ENCODE measurements around the gene HDAC5. TPM values are rescaled to one million over a fixed set of nuclear protein-coding genes. Genes with fewer than 3 reads are reported as not detected.
"Not testable (repeated sequence)": the region's sequence is repeated elsewhere in the genome, so short reads cannot be mapped to it uniquely, and the experiment has no call there.

Gene HDAC5
- total and polyA plus RNA-seq, 2 donors: 26.9 to 43.3 TPM

DNA sequence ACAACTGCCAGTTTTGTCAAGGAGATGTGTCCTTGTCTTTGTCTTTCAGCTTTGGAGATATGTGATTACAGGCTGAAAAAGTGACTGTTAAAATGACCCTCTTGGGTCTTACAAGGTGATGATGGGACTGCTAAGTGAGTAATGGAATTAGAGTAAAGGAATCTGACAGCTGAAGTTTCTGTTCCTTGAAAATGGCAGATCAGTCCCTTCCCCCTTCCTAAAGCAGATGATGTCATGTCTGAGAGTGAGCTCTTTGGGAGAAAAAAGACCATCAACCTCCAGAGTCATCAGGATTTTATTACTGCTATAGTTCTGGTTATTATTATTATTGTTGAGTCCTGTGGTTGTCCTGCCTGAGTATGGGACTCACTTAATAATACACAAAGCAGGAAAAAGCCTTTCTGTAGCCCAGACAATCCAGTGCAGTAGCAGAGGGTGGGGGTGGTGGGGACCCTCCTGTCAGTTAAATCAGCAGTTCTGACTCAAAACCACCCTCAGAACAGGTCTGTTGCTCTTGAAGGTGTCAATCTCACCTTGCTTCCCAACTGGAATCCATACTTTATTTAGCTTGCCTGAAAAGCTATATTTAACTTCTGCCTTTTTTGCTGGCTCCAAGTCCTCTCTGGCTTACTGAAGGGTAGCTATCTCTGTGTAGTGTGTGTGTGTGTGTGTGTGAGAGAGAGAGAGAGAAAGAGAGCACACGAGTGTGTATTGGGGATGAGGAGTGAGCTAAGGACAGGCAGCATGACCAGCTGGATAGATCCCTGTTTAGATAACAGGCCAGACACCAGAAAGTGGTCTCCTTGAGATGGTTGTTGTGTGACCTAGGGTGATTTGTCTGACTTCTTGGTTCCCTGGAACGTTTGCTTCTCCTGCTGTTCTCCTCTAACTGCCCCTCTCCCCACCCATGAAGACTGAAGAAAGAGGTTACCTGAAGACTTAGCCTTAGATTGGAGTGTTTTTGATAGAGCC is 23.2 kb upstream of the HDAC5 start:
- no peak overlapping the region for H3K4me3 ChIP-seq (ENCODE audit: low read depth, low read length)
- H3K4me1 ChIP-seq (ENCODE audit: insufficient read depth): no peaks in the 10 kb centered on the region
- H3K27ac ChIP-seq (ENCODE audit: low read depth): no peak overlapping the region
- no peak for DNase-seq (ENCODE audit: extremely low spot score)
- 36% methylated on average over 2 of the region's 2 CpGs for WGBS
- H3K36me3 ChIP-seq (ENCODE audit: insufficient read depth): no peaks in the 10 kb centered on the region

DNA sequence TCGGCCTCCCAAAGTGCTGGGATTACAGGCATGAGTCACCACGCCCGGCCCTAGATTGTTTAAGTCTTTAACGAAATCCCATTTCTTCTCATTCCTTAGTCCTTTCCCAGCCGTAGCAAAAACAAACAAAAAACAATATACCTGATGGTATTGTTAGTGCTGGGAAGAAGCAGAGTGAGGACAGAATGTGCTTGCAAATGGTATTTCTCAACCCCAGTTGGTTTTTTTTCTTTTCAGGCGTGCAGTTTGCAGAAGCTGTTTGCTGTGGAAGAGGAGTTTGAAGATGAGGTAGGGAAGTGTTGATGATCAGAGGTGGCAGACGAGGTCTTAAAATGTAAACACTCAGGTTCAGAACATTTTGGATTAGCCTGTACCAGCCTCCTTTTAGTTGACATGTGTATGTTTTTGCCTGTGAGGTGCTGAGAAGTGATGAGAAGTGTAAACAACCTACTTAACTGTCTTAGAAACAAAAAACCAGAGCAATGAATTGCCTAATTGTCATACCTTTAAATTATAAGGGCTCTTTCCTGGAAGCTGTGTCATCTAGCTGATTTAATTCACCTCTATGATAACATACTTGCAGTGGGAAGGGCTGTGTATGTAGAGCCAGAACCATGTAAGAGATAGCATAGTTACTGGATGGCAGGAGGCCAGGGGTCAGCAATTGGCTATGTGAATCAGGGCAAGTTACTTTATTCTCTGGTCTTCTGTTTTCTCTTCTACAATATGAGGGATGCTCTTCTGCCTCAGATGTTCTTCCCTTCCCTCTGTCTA is 21.7 kb upstream of the HDAC5 start:
- Histone ChIP-seq H3K27ac (ENCODE audit: low read depth) (no peak overlapping the region), H3K36me3 (ENCODE audit: insufficient read depth) (no peaks in the 10 kb centered on the region), H3K4me3 (ENCODE audit: low read depth, low read length) (no peak overlapping the region), H3K4me1 (ENCODE audit: insufficient read depth) (no peaks in the 10 kb centered on the region)
- DNase-seq (ENCODE audit: extremely low spot score): no peak
- 88% methylated on average over 7 of the region's 7 CpGs for WGBS

DNA sequence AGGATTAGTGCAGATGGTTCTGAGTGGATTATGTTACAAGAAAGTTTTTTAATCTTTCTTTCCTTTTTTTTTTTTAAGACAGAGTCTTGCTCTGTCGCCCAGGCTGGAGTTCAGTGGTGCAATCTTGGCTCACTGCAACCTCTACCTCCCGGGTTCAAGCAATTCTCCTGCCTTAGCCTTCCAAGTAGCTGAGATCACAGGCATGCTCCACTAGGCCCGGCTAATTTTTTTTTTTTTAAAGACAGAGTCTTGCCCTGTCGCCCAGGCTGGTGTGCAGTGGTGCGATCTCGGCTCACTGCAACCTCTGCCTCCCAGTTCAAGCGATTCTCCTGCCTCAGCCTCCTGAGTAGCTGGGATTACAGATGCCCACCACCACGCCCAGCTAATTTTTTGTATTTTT is 20.5 kb upstream of the HDAC5 start:
- H3K27ac ChIP-seq (ENCODE audit: low read depth); H3K4me3 ChIP-seq (ENCODE audit: low read depth, low read length); H3K36me3 ChIP-seq (ENCODE audit: insufficient read depth); H3K4me1 ChIP-seq (ENCODE audit: insufficient read depth); DNase-seq (ENCODE audit: extremely low spot score): not testable (repeated sequence)
- WGBS: 90% methylated on average over 8 of the region's 8 CpGs

DNA sequence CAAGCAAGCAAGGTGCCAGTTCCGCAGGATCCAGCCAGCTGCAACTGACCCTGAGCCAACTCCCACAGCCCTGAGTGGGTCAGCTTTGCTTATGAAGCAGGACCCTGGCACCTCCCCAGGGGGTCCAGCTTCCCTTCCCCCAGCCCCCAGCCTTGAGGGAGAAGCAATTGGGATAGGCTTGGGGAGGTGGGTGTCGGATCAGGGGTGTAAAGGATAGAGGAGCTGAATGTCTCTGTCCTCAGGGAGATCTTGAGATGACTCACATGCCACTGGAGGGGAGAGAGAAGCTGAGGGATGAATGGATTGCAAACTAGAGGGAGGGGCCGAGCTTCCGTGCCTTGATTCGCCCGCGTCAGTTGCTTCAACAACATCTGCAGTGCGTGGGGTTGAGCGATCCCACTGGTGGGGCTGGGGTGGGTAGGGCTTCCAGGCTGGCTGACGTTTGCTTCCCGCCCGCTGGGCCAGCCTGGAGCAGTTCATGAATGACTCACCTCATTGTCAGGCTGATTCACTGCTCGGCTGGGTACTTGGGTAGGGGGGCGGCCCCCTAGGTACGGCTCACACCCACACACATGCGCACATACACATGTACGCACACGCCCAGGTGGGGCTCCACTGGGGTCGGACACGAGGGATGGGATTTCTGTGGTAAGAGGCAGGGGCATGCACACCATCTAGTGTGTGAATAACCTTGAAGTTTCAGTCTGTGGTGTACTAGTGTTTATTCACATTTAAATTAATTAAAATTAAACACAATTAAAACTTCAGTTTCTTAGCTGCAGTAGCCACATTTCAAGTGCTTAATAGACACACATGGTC is 14.7 kb upstream of the HDAC5 start:
- DNase-seq (ENCODE audit: extremely low spot score): peak; percentile 71
- no peak overlapping the region for H3K27ac ChIP-seq (ENCODE audit: low read depth)
- WGBS: 2% methylated on average over 20 of the region's 20 CpGs

GRCh38 chr17:44134752-44135568 is 11.5 kb upstream of the HDAC5 start:
- WGBS: 90% methylated on average over 9 of the region's 9 CpGs
- no peak overlapping the region for H3K4me3 ChIP-seq (ENCODE audit: low read depth, low read length)
- no peak overlapping the region for H3K27ac ChIP-seq (ENCODE audit: low read depth)
- DNase-seq (ENCODE audit: extremely low spot score): no peak
- H3K4me1 ChIP-seq (ENCODE audit: insufficient read depth): no peaks in the 10 kb centered on the region
- no peaks in the 10 kb centered on the region for H3K36me3 ChIP-seq (ENCODE audit: insufficient read depth)

More for the DNA sequence above, 14.7 kb upstream of the HDAC5 start:
- Histone ChIP-seq H3K4me1 (ENCODE audit: insufficient read depth) (no peaks in the 10 kb centered on the region), H3K4me3 (ENCODE audit: low read depth, low read length) (no peak overlapping the region), H3K36me3 (ENCODE audit: insufficient read depth) (no peaks in the 10 kb centered on the region)

DNA sequence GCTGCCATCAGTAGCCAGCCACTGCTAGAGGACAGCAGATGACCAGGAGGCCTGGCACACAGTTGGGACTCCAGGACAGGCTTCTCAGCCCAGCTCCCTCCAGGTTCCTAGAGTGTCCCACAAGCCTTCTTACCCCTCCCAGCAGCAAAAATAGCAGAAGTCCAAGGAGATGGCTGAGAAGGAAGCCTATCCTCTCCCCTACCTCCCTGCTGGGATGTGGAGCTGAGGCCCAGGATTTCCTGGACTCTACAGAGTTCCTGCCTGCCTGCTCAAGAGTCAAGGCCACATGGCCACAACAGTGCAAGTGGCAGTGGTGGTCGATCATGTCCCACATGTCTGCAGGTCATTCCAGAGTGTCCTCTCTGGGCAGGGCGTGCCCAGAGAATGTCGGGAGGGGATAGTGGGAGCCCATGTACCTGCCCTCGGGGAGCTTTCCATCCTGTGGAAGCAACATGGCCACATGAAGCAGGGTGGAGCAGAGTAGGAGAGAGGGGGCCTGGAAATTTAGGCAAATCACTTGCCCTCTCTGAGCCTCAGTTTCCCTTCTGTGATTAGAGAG is 10.6 kb upstream of the HDAC5 start:
- H3K4me1 ChIP-seq (ENCODE audit: insufficient read depth): no peaks in the 10 kb centered on the region
- DNase-seq (ENCODE audit: extremely low spot score): no peak
- 80% methylated on average over 4 of the region's 4 CpGs for WGBS
- no peak overlapping the region for H3K4me3 ChIP-seq (ENCODE audit: low read depth, low read length)
- H3K36me3 ChIP-seq (ENCODE audit: insufficient read depth): no peaks in the 10 kb centered on the region
- H3K27ac ChIP-seq (ENCODE audit: low read depth): no peak overlapping the region

DNA sequence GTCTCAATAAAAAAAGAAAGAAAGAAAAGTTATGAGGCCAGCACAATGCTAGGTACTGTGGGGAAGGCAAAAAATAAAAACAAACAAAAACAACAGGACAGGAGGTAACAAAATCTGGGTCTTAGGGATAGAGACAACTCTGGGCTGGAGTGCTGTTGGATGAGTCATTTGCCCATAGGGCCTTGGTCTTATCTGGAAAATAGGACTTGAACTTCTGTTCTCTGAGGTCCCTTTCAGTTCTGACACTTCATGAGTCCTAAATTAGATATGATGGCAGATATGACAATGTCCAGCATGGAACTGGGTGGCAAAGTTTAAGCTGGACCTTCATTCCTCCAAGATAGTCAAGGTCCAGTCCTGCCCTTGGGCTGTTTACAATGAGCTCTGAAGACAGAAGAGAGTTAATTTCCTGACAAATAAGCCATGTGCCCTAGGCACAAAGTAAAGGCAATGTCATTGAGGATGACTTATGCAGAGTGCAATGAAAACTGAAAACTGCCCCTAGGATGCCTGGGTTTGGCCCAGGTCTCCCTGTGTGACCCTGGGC is 8.9 kb upstream of the HDAC5 start:
- no peak overlapping the region for H3K27ac ChIP-seq (ENCODE audit: low read depth)

GRCh38 chr17:44131372-44131771 is 7.9 kb upstream of the HDAC5 start:
- not testable (repeated sequence) for H3K4me1 ChIP-seq (ENCODE audit: insufficient read depth); H3K4me3 ChIP-seq (ENCODE audit: low read depth, low read length); H3K36me3 ChIP-seq (ENCODE audit: insufficient read depth); H3K27ac ChIP-seq (ENCODE audit: low read depth); DNase-seq (ENCODE audit: extremely low spot score)
- WGBS: 85% methylated on average over 12 of the region's 12 CpGs

More for the DNA sequence above, 8.9 kb upstream of the HDAC5 start:
- Histone ChIP-seq H3K4me1 (ENCODE audit: insufficient read depth) (no peaks in the 10 kb centered on the region), H3K4me3 (ENCODE audit: low read depth, low read length) (no peak overlapping the region), H3K36me3 (ENCODE audit: insufficient read depth) (no peaks in the 10 kb centered on the region)
- no peak for DNase-seq (ENCODE audit: extremely low spot score)

DNA sequence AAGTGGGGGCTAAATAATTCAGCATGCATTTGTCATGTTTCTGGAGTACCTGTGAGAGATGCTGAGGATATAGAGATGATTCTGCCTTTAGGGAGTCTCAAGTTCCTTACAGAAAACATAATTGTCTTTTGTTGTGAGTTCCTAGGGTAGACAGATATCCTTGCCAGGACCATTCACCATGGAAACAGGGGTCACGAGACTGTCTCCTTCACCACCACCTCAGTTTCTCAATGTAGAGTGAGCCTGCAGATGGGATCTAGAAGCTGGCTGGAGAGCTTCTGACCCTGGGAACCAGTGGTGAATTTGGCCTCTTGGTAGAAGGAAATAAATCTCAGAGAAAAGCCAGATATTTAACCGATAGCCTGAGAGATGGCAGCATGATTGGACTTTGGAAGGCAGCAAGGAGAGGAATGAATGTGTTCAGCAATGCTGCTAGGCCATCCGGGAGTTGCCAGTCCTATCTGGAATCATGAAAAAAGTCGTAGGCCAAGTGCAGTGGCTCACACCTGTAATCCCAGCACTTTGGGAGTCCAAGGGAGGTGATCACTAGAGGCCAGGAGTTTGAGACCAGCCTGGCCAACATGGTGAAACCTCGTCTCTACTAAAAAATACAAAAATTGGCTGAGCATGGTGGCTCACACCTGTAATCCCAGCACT is 7.4 kb upstream of the HDAC5 start:
- no peak for DNase-seq (ENCODE audit: extremely low spot score)
- Histone ChIP-seq H3K4me3 (ENCODE audit: low read depth, low read length) (no peak overlapping the region), H3K27ac (ENCODE audit: low read depth) (no peak overlapping the region), H3K36me3 (ENCODE audit: insufficient read depth) (no peaks in the 10 kb centered on the region), H3K4me1 (ENCODE audit: insufficient read depth) (no peaks in the 10 kb centered on the region)
- WGBS: 84% methylated on average over 5 of the region's 5 CpGs

DNA sequence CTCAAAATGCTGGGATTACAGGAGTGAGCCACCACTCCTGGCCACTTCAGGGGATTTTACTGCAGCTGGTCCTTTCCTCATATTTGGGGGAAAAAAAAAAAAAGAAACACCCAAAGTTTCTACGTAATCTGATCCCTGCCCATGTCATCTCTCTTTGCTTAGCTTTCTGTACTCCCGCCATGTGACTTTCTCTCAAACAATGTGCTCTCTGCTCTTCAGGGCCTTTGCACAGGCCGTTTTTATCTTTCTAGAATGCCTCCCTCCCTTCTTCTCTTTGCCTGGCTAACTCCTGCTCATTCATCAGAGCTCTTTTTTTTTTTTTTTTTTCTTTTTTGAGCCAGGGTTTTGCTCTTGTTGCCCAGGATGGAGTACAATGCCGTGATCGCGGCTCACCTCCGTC is 4.9 kb upstream of the HDAC5 start:
- no peaks in the 10 kb centered on the region for H3K4me1 ChIP-seq (ENCODE audit: insufficient read depth)
- H3K4me3 ChIP-seq (ENCODE audit: low read depth, low read length): no peak overlapping the region
- DNase-seq (ENCODE audit: extremely low spot score): no peak
- no peak overlapping the region for H3K27ac ChIP-seq (ENCODE audit: low read depth)
- no peaks in the 10 kb centered on the region for H3K36me3 ChIP-seq (ENCODE audit: insufficient read depth)
- 86% methylated on average over 7 of the region's 7 CpGs for WGBS

DNA sequence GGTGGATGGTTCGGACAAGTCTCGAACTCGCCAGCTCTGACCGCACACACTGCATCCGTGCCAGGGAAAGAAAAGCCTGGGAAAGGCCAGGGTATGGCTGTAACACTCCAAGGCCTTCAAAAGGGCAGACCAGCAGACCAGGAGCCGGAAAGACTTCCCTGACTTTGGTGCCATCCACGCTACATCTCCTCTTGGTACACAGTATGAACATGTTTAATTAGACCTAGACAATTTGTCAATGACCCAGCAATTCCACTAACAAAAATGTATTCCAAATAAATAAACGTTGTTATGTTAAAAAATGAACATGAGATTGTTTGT is 637 bp upstream of the HDAC5 start:
- Histone ChIP-seq H3K4me1 (ENCODE audit: insufficient read depth) (no peaks in the 10 kb centered on the region), H3K27ac (ENCODE audit: low read depth) (peak overlapping the region; percentile 4), H3K36me3 (ENCODE audit: insufficient read depth) (no peaks in the 10 kb centered on the region), H3K4me3 (ENCODE audit: low read depth, low read length) (peak overlapping the region; percentile 97)
- no peak for DNase-seq (ENCODE audit: extremely low spot score)
- WGBS: 4% methylated on average over 8 of the region's 8 CpGs

- DNase-seq (ENCODE audit: extremely low spot score): no peak
- Histone ChIP-seq H3K36me3 (ENCODE audit: insufficient read depth) (no peaks in the 10 kb centered on the region), H3K4me1 (ENCODE audit: insufficient read depth) (no peaks in the 10 kb centered on the region), H3K27ac (ENCODE audit: low read depth) (peak overlapping the region; percentile 92), H3K4me3 (ENCODE audit: low read depth, low read length) (peak overlapping the region; percentile 97)
- WGBS: under 1% methylated on average over 32 of the region's 32 CpGs
Observed at GRCh38 chr17:44122816-44123355, 555 bp downstream of the HDAC5 start.

Measured in urinary bladder (tissue), 4 donors.